ENCODE results near the gene SIL1. TPM values are rescaled to one million over a fixed set of nuclear protein-coding genes. Genes with fewer than 3 reads are reported as not detected.

The SIL1 gene
- total and polyA plus RNA-seq, 2 of the 13 experiments (the other 11 are each of a cell fraction or from before 2014, with no cell fraction given), result 26.0 to 30.0 TPM

GRCh38 chr5:139094154-139095131 lies 103.7 kb downstream of the SIL1 start:
- whole genome bisulfite sequencing (ENCODE audit: low lambda C conversion rate), result 18% methylated on average over 1 of the region's 1 CpG
- Histone ChIP-seq H3K79me2 (ENCODE audit: insufficient read depth, low read length) (no peaks in the 10 kb centered on the region), H4K20me1 (ENCODE audit: insufficient read depth, low read length) (no peaks in the 10 kb centered on the region), H3K27ac (ENCODE audit: extremely low read length, insufficient read depth, low read length) (no peak overlapping the region), H3K9ac (ENCODE audit: insufficient read depth, low read depth, low read length) (no peak overlapping the region), H2AFZ (ENCODE audit: low read length) (no peak overlapping the region), H3K9me3 (ENCODE audit: low read length) (no peaks in the 10 kb centered on the region), H3K4me3 (replicated peaks in 1 of 3; ENCODE audit: insufficient read depth in 1 of 3, low read depth in 2 of 3, low read length in 3 of 3) (no peak overlapping the region), H3K36me3 (replicated peaks in 1 of 2; ENCODE audit: control insufficient read depth in 1 of 2, insufficient read depth in 2 of 2, low read length in 2 of 2) (no peaks in the 10 kb centered on the region), H3K4me1 (ENCODE audit: insufficient read depth, low read length) (no peaks in the 10 kb centered on the region), H3K4me2 (ENCODE audit: low read depth, low read length) (no peak overlapping the region), H3K27me3 (ENCODE audit: control insufficient read depth in 1 of 2, insufficient read depth in 2 of 2, low read length in 2 of 2) (no peaks in the 10 kb centered on the region)
- in situ Hi-C loops (cut with HindIII; ENCODE audit: extremely low pct_ligation_motif_present, low pct_unique_long_range_greater_than_20kb), result no loop called here
- BruUV-seq (replicated peaks), result no TSS peak
- ChIA-PET CTCF (ENCODE audit: low intra/inter-chr PET ratio, low total read pairs) (no interaction called here), POLR2A (no interaction called here)
- FAIRE-seq (no peak), DNase-seq (ENCODE audit: low spot score) (no peak), ATAC-seq (no peak)
- TF ChIP-seq ZNF253 (CRISPR knock-in tag; IDR thresholded peaks at IDR 0.05; ENCODE audit: borderline replicate concordance) (no peak), ZFP1 (CRISPR knock-in tag; IDR thresholded peaks at IDR 0.05) (no peak), ZNF710 (CRISPR knock-in tag; IDR thresholded peaks at IDR 0.05; ENCODE audit: borderline replicate concordance) (no peak)
- intact Hi-C loops (cut with micrococcal nuclease; ENCODE audit: unreplicated experiment), result no loop called here

- intact Hi-C loops (cut with micrococcal nuclease; ENCODE audit: unreplicated experiment) (no loop called here), in situ Hi-C loops (cut with HindIII; ENCODE audit: extremely low pct_ligation_motif_present, low pct_unique_long_range_greater_than_20kb) (no loop called here)
- TF ChIP-seq PAWR (CRISPR knock-in tag; IDR thresholded peaks at IDR 0.05; ENCODE audit: borderline replicate concordance), result no peak
- TF ChIP-seq ZNF629 (CRISPR knock-in tag; conservative IDR thresholded peaks at IDR 0.05), result no peak
- no peak for TF ChIP-seq PLSCR1 (CRISPR knock-in tag; IDR thresholded peaks at IDR 0.05; ENCODE audit: borderline replicate concordance)
- TF ChIP-seq ZNF792 (CRISPR knock-in tag; IDR thresholded peaks at IDR 0.05), result no peak
- TF ChIP-seq ZNF883 (CRISPR knock-in tag; IDR thresholded peaks at IDR 0.05; ENCODE audit: not compliant biosample characterization), result no peak
- Histone ChIP-seq H3K27ac (ENCODE audit: extremely low read length, insufficient read depth, low read length) (no peak overlapping the region), H3K36me3 (replicated peaks in 1 of 2; ENCODE audit: control insufficient read depth in 1 of 2, insufficient read depth in 2 of 2, low read length in 2 of 2) (no peaks in the 10 kb centered on the region), H4K20me1 (ENCODE audit: insufficient read depth, low read length) (0 out of 2 replicates have a peak, but pooled peaks cover under 1% of the 10 kb centered on the region), H3K9ac (ENCODE audit: insufficient read depth, low read depth, low read length) (no peak overlapping the region), H2AFZ (ENCODE audit: low read length) (no peak overlapping the region), H3K4me2 (ENCODE audit: low read depth, low read length) (no peak overlapping the region), H3K27me3 (ENCODE audit: control insufficient read depth in 1 of 2, insufficient read depth in 2 of 2, low read length in 2 of 2) (no peaks in the 10 kb centered on the region), H3K4me3 (replicated peaks in 1 of 3; ENCODE audit: insufficient read depth in 1 of 3, low read depth in 2 of 3, low read length in 3 of 3) (no peak overlapping the region), H3K79me2 (ENCODE audit: insufficient read depth, low read length) (no peaks in the 10 kb centered on the region), H3K4me1 (ENCODE audit: insufficient read depth, low read length) (0 out of 2 replicates have a peak, but pooled peaks cover 8% of the 10 kb centered on the region), H3K9me3 (ENCODE audit: low read length) (no peaks in the 10 kb centered on the region)
- no peak for DNase-seq (ENCODE audit: low spot score)
- no TSS peak for BruUV-seq (replicated peaks)
- no peak for FAIRE-seq
- ChIA-PET CTCF (ENCODE audit: low intra/inter-chr PET ratio, low total read pairs) (no interaction called here), POLR2A (no interaction called here)
- ATAC-seq, result no peak; the same call in 2 of the 3 replicates
- 98% methylated on average over 5 of the region's 5 CpGs for WGBS (ENCODE audit: low lambda C conversion rate)
These were observed 105.3 kb downstream of the SIL1 start for GRCh38 chr5:139092741-139093343.
